Panc1 (cell line): ENCODE data around the gene CD164L2.

ENCODE experiments used
- POLR2AphosphoS5 ChIP-seq: IDR thresholded peaks from 2 replicates; pipeline ENCODE4 v1.6.1; 2012; ENCODE audit warnings: mild to moderate bottlenecking, low read depth, low read length, moderate library complexity
- TF ChIP-seq, protein P1 (sequence below): fragments of 450-650 bp; IDR thresholded peaks from 2 replicates; pipeline ENCODE4 v1.5.1; 2017; ENCODE audit warnings: mild to moderate bottlenecking

DNA sequence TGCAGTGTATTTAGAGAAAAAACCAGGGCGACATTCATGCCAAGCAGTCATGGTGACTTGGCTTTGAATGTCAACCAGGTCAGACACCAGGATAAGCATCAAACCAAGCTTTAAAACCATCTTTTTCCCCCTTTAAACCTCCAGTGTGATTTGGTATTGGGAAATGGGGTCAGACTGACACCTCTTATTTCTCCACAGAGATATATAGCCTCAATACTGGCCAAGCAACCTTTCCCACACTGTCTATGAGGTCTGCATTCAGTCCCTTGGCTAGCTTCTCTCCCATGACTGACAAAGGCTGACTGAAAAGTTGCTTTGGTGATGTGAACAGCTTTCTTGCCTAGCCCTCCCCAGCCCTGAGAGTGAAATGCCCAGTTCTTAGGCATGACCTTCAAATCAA is 31.0 kb upstream of the CD164L2 start:
- TF ChIP-seq, protein P1, sequence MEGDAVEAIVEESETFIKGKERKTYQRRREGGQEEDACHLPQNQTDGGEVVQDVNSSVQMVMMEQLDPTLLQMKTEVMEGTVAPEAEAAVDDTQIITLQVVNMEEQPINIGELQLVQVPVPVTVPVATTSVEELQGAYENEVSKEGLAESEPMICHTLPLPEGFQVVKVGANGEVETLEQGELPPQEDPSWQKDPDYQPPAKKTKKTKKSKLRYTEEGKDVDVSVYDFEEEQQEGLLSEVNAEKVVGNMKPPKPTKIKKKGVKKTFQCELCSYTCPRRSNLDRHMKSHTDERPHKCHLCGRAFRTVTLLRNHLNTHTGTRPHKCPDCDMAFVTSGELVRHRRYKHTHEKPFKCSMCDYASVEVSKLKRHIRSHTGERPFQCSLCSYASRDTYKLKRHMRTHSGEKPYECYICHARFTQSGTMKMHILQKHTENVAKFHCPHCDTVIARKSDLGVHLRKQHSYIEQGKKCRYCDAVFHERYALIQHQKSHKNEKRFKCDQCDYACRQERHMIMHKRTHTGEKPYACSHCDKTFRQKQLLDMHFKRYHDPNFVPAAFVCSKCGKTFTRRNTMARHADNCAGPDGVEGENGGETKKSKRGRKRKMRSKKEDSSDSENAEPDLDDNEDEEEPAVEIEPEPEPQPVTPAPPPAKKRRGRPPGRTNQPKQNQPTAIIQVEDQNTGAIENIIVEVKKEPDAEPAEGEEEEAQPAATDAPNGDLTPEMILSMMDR, result no peak
- no peak for TF ChIP-seq POLR2AphosphoS5
